ENCODE results near the gene POGK. TPM values are rescaled to one million over a fixed set of nuclear protein-coding genes. Genes with fewer than 3 reads are reported as not detected.
"Not testable (repeated sequence)": the region's sequence is repeated elsewhere in the genome, so short reads cannot be mapped to it uniquely, and the experiment has no call there.

Gene POGK, protein sequence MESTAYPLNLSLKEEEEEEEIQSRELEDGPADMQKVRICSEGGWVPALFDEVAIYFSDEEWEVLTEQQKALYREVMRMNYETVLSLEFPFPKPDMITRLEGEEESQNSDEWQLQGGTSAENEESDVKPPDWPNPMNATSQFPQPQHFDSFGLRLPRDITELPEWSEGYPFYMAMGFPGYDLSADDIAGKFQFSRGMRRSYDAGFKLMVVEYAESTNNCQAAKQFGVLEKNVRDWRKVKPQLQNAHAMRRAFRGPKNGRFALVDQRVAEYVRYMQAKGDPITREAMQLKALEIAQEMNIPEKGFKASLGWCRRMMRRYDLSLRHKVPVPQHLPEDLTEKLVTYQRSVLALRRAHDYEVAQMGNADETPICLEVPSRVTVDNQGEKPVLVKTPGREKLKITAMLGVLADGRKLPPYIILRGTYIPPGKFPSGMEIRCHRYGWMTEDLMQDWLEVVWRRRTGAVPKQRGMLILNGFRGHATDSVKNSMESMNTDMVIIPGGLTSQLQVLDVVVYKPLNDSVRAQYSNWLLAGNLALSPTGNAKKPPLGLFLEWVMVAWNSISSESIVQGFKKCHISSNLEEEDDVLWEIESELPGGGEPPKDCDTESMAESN
- 18.1 and 23.7 TPM in 2 replicates for total RNA-seq

GRCh38 chr1:166838766-166839599 lies at the start of gene POGK:
Gene POGK, plus strand, starts transcription at chr1:166839475. Its CDS starts 1,482 bp downstream, at chr1:166840957.
- no peak for DNase-seq (ENCODE audit: extremely low read depth, low read depth, low spot score)

GRCh38 chr1:166796620-166797236 lies 42.5 kb upstream of the POGK start:
- no peak for DNase-seq (ENCODE audit: extremely low read depth, low read depth, low spot score)

- no peak for DNase-seq (ENCODE audit: extremely low read depth, low read depth, low spot score)
These were observed 30.3 kb upstream of the POGK start for GRCh38 chr1:166808952-166809351.

DNA sequence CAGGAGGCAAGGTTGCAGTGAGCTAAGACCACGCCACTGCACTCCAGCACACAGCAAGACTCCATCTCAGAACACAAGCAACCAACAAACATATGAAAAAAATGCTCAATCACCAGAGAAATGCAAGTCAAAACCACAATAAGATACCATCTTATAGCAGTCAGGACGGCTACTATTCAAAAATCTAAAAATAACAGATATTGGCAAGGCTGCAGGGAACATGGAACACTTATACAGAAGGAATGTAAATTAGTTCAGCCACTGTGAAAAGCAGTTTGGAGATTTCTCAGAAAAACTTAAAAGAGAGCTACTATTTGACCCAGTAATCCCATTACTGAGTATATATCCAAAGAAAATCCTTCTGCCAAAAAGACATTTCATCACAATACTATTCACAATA lies 27.6 kb upstream of the POGK start:
- no peak for DNase-seq (ENCODE audit: extremely low read depth, low read depth, low spot score)

DNA sequence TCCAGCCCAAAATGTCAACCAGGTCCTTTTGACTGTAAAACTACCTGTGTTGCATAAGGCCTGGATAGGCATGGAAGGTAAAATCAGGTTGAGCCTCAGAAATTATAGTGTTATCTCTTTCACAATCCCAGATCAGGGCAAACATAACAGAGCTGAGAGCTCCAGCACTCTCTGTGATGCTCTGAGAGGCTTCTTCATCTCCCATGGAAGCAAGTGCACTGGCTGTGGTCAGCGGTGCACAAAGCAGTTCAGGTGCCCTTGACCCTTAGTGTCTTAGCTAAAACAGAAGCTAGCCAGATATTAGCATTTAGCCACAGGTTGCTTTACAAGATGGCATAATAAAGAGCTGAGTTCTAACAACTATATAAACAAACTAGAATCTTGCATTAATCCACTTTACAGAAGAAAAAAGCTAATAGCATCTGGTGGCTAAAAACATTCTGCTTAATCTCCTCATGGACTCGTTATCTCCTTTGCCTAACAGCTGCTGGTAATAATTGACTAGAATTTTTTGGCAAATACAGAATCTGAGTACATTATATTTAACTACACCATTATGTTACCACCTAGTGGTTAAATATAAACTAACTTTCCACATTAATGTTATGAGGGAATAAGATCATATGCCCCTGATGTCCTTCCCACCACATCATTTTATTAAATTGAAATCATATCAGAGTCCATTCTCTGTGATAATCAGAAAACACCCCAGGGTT lies 25.6 kb upstream of the POGK start:
- no peak for DNase-seq (ENCODE audit: extremely low read depth, low read depth, low spot score)

GRCh38 chr1:166814611-166815010 lies 24.7 kb upstream of the POGK start:
- DNase-seq (ENCODE audit: extremely low read depth, low read depth, low spot score) = no peak

DNA sequence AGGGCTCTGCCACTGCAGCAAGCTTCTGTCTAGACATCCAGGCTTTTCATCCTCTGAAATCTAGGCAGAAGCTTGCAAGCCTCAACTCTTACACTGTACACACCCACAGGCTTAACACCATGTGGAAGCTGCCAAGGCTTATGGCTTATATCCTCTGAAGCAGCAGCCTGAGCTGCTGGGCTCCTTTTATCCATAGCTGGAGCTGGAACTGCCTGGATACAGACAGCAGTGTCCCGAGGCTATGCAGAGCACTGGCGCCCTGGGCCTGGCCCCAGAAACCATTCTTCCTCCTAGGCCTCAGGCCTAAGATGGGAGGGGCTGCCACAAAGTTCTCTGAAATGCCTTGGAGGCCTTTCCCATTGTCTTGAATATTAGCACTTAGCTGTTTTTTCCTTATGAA lies 19.3 kb upstream of the POGK start:
- DNase-seq (ENCODE audit: extremely low read depth, low read depth, low spot score) = no peak

DNA sequence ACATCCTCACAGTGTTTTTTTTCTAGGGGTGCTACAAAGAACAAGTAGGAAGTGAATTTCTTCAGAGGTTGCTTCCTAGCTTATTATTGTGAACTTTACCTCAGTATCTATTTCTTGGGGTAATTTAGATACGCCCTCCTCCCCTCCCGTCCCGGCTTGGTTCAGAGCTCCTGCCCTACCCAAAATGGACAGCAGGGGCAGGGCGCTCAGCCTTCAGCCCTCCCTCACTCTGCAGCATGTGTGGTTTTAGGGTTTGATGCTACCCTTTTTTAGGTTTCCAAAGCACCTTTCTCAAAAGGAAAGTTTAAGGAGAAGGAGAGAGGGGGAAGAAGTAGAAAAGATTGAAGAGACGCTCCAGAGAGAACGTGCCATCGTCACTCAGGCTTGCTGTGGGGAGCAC lies 16.9 kb upstream of the POGK start:
- DNase-seq (ENCODE audit: extremely low read depth, low read depth, low spot score) = no peak

DNA sequence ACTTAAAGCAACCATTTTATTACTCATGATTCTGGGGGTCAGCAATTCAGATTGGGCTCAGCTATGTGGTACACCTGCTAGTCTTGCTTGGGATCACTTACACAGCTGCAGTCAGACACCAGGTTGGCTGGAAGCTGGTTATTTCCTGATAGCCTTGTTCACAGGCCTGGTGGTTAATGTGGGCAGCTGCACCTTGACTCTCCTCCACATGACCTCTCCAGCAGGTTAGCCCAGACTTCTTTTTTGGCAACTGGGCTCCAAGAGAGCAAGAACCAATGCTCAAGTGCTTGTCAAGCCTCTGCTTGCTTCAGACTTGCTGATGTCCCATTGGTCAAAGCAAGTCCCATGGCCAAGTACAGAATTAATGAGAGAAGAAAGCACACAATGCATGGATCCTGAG lies 11.8 kb upstream of the POGK start:
- no peak for DNase-seq (ENCODE audit: extremely low read depth, low read depth, low spot score)

DNA sequence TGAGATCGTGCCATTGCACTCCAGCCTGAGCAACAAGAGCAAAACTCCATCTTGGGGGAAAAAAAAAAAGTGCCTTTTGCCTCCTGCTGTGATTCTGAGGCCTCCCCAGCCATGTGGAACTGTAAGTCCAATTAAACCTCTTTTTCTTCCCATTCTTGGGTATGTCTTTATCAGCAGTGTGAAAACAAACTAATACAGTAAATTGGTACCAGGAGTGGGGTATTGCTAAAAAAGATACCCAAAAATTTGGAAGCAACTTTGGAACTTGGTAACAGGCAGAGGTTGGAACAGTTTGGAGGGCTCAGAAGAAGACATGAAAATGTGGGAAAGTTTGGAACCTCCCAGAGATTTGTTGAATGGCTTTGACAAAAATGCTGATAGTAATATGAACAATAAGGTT lies 9.5 kb upstream of the POGK start:
- not testable (repeated sequence) for DNase-seq (ENCODE audit: extremely low read depth, low read depth, low spot score)

GRCh38 chr1:166836733-166837132 lies 2.5 kb upstream of the POGK start:
- DNase-seq (ENCODE audit: extremely low read depth, low read depth, low spot score) = no peak

- no peak for DNase-seq (ENCODE audit: extremely low read depth, low read depth, low spot score)
These were observed 479 bp downstream of the POGK start for GRCh38 chr1:166839600-166840308.

DNA sequence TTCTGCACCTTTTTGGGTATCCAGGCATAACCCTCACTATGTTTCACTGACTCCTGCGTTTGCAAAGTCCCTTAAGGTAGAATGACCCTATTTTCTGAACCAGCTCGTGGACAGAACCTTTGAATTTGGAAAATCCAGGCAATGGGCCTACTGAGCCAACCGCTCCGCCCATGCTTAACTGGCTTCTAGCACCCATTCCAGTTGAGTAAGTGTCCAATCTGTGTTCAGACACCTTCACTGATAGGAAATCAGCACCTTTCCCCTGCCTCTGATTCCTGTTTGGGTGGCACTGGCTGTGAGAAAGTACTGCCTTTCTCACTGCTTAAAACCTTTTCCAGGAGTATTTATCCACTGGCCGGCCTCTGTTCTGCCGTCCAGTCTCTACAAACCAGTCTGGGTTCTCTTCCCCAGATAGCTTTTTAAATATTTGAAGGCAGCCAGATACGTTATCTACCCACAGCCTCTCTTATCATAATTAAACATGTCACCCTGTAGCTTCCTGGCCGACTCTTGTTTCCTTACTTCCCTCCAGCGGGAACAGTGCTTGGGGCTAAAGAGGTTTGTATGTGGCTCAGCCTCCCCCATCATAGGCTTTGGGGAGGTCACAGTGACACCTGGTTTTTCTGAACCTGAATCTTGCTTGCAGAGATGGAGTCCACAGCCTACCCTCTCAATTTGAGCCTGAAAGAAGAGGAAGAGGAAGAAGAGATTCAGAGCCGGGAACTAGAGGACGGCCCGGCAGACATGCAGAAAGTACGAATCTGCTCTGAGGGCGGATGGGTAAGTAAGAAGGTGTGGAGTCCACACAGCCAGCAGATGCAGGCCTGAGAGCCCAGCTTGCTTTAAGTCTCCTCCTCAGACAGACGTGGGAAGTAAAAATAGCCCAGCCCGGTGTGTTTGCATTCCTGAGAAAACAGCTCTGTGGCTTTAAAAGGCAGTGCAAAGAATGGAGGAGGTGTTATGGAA lies 1.3 kb downstream of the POGK start:
- no peak for DNase-seq (ENCODE audit: extremely low read depth, low read depth, low spot score)

- no peak for DNase-seq (ENCODE audit: extremely low read depth, low read depth, low spot score)
These were observed 4.0 kb downstream of the POGK start for GRCh38 chr1:166843322-166843721.

DNA sequence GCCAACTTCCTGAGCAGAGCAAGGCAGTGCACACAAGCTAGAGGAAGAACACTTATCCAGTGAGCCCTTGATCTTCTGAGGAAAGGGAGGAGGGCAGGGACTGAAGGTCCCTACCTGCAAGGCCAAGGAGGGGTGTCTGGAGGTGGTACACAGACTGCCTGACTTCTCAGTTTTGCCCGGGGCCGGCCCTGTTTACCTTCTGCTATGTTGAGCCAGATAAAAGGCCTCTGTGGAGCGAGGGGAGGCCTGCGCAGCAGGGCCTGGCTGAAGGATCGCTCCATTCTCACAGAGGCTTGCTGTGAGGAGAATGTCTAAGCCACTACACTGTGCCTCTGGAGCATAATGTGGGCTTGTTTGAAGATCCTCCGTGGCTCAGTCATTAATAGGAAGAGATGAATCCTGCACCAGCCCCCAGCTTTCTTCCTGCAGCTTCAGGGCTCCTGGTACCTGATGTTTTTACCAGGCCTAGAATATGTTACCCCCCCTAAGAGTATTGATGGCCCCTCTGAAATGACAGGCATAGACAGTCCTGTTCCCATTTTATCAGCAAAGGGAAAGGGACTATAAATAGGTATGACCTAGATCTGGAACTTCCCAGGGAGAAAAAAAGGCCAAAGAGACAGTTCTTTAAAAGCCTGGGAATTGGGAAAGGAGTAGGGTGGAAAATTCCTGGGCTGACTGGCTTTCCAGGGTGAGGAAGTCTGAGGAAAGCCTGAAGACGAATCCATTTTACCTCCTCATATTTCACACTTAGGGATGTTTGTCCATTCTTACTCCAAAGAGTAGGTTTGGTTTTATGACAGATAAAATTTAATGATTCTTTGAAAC lies 4.7 kb downstream of the POGK start:
- DNase-seq (ENCODE audit: extremely low read depth, low read depth, low spot score) = no peak

GRCh38 chr1:166844791-166845190 lies 5.5 kb downstream of the POGK start:
- DNase-seq (ENCODE audit: extremely low read depth, low read depth, low spot score) = no peak

DNA sequence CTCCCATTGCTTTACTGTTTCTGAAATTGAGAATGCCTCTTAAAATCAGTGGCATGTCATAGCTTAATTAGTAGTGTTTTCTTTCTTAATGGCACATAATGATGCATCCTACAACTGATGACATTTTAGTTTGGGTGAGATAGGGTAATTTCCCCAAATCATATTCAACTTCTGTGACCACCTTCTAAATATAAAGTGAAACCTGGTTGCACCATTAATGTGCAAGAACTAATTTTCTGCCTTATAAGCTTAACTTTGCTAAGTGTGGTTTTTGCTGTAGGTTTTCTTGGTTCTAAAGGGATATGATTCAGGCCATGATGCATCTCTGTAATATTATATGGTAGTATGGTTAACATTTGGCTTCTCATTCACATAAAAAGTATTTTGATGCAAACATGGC lies 8.9 kb downstream of the POGK start:
- DNase-seq (ENCODE audit: extremely low read depth, low read depth, low spot score) = no peak

- DNase-seq (ENCODE audit: extremely low read depth, low read depth, low spot score) = no peak
These were observed 9.9 kb downstream of the POGK start for GRCh38 chr1:166849135-166849534.
